Panc1 (cell line): Measurements from ENCODE around the gene FBRSL1.

ENCODE experiments used
- CTCF ChIP-seq: fragments of 450-650 bp; IDR thresholded peaks from 2 replicates; pipeline ENCODE4 v1.5.1; 2017; ENCODE audit warnings: mild to moderate bottlenecking
- REST ChIP-seq, 2 experiments: IDR thresholded peaks; 2 replicates each; pipeline ENCODE4 v1.6.1; 2011 to 2012; ENCODE audit warnings: low read depth in 2 of 2, control low read depth in 1 of 2, low read length in 1 of 2, mild to moderate bottlenecking in 1 of 2, moderate library complexity in 1 of 2; ENCODE audit not compliant: insufficient read depth in 1 of 2

- TF ChIP-seq REST (IDR thresholded peaks at IDR 0.05; ENCODE audit: insufficient read depth in 1 of 2, low read depth in 2 of 2, low read length in 1 of 2) = no peak
- no peak for TF ChIP-seq CTCF
Measured at GRCh38 chr12:132516095-132517012, 26.4 kb downstream of the FBRSL1 start.
